Liver (tissue), 3 donors: ENCODE results near the gene TBC1D16.

Source experiments
- EGR1 ChIP-seq, 2 donors: IDR thresholded peaks; 2 replicates each; pipeline ENCODE4 v1.6.1; 2016 to 2018; ENCODE audit warnings: antibody characterized with exemption in 2 of 2, low read depth in 2 of 2
- FOXA1 ChIP-seq: IDR thresholded peaks from 2 replicates; pipeline ENCODE4 v1.6.1; 2016; ENCODE audit warnings: antibody characterized with exemption
- GABPA ChIP-seq, 2 donors: IDR thresholded peaks in 1 of 2; conservative IDR thresholded peaks in 1 of 2; 2 replicates each; pipeline ENCODE4 v1.6.1; 2016; ENCODE audit warnings: antibody characterized with exemption in 2 of 2, mild to moderate bottlenecking in 1 of 2, moderate library complexity in 1 of 2
- HNF4G ChIP-seq: IDR thresholded peaks from 2 replicates; pipeline ENCODE4 v1.6.1; 2016; ENCODE audit warnings: antibody characterized with exemption
- JUND ChIP-seq, 2 donors: IDR thresholded peaks; 2 replicates each; pipeline ENCODE4 v1.6.1; 2016; ENCODE audit warnings: antibody characterized with exemption in 2 of 2
- RAD21 ChIP-seq, 2 donors: IDR thresholded peaks; 2 replicates each; pipeline ENCODE4 v1.6.1; 2016; ENCODE audit warnings: antibody characterized with exemption in 2 of 2, mild to moderate bottlenecking in 2 of 2
- SP1 ChIP-seq: IDR thresholded peaks from 2 replicates; pipeline ENCODE4 v1.6.1; 2018; ENCODE audit warnings: antibody characterized with exemption, mild to moderate bottlenecking
- TAF1 ChIP-seq: conservative IDR thresholded peaks from 2 replicates; pipeline ENCODE4 v1.6.1; 2016; ENCODE audit warnings: antibody characterized with exemption, mild to moderate bottlenecking
- YY1 ChIP-seq: IDR thresholded peaks from 2 replicates; pipeline ENCODE4 v1.6.1; 2016; ENCODE audit warnings: antibody characterized with exemption, mild to moderate bottlenecking
- TF ChIP-seq, protein P1 (sequence below): fragments of 150-350 bp; IDR thresholded peaks from 2 replicates; pipeline ENCODE4 v1.5.1; 2017; ENCODE audit warnings: improper control_type of control experiment, low read depth, low read length; ENCODE audit not compliant: missing input control
- TF ChIP-seq, protein P2 (sequence below): IDR thresholded peaks from 2 replicates; pipeline ENCODE4 v1.6.1; 2016; ENCODE audit warnings: antibody characterized with exemption, mild to moderate bottlenecking
- TF ChIP-seq, protein P3 (sequence below): IDR thresholded peaks from 2 replicates; pipeline ENCODE4 v1.6.1; 2016; ENCODE audit warnings: antibody characterized with exemption
- TF ChIP-seq, protein P4 (sequence below): IDR thresholded peaks from 2 replicates; pipeline ENCODE4 v1.6.1; 2016; ENCODE audit warnings: antibody characterized with exemption
- donor health status: healthy.
- donor health status: healthy.

DNA sequence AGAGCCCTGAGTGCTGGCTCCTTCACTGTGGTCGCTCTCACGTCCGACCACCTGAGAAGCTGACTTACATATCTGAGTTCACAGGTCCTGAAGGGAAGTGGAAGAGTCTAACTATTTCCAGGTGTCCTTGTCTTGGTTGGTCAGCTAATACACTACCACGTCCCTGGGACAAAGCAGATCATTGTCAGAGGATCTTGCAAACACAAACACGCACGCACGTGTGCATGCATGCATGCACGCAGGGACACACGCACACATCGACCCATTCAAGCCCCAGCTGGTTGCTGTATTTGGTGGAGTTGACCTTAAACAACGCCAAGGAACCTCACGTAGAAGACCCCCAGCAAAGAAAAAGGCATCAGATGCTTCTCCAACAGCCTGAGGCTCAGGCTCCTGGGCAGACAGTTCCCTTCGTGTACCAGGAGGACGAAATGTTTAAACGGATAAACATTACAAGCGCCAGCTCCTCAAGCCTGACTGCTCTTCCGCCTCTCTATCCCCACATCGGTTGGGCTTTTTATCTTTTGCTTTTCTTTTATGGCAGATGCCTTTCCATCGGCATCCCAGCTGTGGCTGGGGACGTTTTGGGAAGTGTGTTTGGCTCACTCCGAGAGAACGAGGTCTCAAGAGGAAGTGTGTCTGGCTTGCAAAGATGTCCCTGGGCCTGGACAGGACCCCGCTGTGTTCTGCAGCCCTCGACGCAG lies 95.8 kb downstream of the TBC1D16 start:
- TF ChIP-seq RAD21 (IDR thresholded peaks at IDR 0.05) (no peak), GABPA (IDR thresholded peaks at IDR 0.05 in 1 of 2, conservative IDR thresholded peaks at IDR 0.05 in 1 of 2) (no peak), FOXA1 (no peak), YY1 (no peak), HNF4G (no peak), EGR1 (IDR thresholded peaks at IDR 0.05; ENCODE audit: low read depth in 2 of 2) (no peak), SP1 (no peak), JUND (IDR thresholded peaks at IDR 0.05) (no peak), TAF1 (no peak)
- TF ChIP-seq, protein P1, sequence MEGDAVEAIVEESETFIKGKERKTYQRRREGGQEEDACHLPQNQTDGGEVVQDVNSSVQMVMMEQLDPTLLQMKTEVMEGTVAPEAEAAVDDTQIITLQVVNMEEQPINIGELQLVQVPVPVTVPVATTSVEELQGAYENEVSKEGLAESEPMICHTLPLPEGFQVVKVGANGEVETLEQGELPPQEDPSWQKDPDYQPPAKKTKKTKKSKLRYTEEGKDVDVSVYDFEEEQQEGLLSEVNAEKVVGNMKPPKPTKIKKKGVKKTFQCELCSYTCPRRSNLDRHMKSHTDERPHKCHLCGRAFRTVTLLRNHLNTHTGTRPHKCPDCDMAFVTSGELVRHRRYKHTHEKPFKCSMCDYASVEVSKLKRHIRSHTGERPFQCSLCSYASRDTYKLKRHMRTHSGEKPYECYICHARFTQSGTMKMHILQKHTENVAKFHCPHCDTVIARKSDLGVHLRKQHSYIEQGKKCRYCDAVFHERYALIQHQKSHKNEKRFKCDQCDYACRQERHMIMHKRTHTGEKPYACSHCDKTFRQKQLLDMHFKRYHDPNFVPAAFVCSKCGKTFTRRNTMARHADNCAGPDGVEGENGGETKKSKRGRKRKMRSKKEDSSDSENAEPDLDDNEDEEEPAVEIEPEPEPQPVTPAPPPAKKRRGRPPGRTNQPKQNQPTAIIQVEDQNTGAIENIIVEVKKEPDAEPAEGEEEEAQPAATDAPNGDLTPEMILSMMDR = no peak
- TF ChIP-seq, protein P2, sequence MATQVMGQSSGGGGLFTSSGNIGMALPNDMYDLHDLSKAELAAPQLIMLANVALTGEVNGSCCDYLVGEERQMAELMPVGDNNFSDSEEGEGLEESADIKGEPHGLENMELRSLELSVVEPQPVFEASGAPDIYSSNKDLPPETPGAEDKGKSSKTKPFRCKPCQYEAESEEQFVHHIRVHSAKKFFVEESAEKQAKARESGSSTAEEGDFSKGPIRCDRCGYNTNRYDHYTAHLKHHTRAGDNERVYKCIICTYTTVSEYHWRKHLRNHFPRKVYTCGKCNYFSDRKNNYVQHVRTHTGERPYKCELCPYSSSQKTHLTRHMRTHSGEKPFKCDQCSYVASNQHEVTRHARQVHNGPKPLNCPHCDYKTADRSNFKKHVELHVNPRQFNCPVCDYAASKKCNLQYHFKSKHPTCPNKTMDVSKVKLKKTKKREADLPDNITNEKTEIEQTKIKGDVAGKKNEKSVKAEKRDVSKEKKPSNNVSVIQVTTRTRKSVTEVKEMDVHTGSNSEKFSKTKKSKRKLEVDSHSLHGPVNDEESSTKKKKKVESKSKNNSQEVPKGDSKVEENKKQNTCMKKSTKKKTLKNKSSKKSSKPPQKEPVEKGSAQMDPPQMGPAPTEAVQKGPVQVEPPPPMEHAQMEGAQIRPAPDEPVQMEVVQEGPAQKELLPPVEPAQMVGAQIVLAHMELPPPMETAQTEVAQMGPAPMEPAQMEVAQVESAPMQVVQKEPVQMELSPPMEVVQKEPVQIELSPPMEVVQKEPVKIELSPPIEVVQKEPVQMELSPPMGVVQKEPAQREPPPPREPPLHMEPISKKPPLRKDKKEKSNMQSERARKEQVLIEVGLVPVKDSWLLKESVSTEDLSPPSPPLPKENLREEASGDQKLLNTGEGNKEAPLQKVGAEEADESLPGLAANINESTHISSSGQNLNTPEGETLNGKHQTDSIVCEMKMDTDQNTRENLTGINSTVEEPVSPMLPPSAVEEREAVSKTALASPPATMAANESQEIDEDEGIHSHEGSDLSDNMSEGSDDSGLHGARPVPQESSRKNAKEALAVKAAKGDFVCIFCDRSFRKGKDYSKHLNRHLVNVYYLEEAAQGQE = no peak
- TF ChIP-seq, protein P3, sequence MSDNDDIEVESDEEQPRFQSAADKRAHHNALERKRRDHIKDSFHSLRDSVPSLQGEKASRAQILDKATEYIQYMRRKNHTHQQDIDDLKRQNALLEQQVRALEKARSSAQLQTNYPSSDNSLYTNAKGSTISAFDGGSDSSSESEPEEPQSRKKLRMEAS = no peak
- TF ChIP-seq, protein P4, sequence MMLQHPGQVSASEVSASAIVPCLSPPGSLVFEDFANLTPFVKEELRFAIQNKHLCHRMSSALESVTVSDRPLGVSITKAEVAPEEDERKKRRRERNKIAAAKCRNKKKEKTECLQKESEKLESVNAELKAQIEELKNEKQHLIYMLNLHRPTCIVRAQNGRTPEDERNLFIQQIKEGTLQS = no peak
